Measurements from ENCODE around the gene RNF141. TPM values are rescaled to one million over a fixed set of nuclear protein-coding genes. Genes with fewer than 3 reads are reported as not detected.

The RNF141 gene
- total RNA-seq, 2 donors from 2014 or later, result 20.2 to 23.1 TPM

DNA sequence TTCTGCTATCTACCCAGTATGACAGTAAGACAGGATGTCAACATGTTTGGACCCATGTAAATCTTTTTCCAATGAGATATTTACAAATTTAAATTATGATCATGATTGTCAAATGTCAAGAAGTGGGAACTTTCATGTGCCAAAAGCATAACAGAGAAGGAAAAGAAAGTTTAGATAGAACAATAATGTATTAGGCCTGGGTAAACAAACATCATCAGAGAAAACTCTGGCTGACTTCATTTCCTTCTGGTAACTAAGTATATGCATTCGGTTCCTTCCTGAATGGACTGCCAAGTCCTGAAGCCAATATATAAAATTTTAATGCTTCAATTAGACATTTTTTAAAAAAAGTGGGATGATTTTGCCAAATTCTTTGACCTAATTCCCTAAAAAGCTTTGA lies 16.5 kb downstream of the RNF141 start:
- no peak for TF ChIP-seq POLR2A (IDR thresholded peaks at IDR 0.05)
- TF ChIP-seq, protein P1, sequence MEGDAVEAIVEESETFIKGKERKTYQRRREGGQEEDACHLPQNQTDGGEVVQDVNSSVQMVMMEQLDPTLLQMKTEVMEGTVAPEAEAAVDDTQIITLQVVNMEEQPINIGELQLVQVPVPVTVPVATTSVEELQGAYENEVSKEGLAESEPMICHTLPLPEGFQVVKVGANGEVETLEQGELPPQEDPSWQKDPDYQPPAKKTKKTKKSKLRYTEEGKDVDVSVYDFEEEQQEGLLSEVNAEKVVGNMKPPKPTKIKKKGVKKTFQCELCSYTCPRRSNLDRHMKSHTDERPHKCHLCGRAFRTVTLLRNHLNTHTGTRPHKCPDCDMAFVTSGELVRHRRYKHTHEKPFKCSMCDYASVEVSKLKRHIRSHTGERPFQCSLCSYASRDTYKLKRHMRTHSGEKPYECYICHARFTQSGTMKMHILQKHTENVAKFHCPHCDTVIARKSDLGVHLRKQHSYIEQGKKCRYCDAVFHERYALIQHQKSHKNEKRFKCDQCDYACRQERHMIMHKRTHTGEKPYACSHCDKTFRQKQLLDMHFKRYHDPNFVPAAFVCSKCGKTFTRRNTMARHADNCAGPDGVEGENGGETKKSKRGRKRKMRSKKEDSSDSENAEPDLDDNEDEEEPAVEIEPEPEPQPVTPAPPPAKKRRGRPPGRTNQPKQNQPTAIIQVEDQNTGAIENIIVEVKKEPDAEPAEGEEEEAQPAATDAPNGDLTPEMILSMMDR (IDR thresholded peaks at IDR 0.05), result no peak
- Histone ChIP-seq H3K27ac (no peak overlapping the region), H3K27me3 (no peaks in the 10 kb centered on the region), H3K4me3 (no peak overlapping the region), H3K36me3 (replicated peaks in 1 of 2; ENCODE audit: insufficient read depth in 1 of 2, low read depth in 2 of 2) (peaks cover 0 to 11% of the 10 kb centered on the region in 2 donors), H3K4me1 (no peaks in the 10 kb centered on the region), H3K9me3 (no peaks in the 10 kb centered on the region)
- DNase-seq (no peak), ATAC-seq (no peak)
- intact Hi-C loops (cut with DNase I), result no loop called here
- WGBS, 2 donors, result 65 to 78% methylated on average over 1 of the region's 1 CpG

DNA sequence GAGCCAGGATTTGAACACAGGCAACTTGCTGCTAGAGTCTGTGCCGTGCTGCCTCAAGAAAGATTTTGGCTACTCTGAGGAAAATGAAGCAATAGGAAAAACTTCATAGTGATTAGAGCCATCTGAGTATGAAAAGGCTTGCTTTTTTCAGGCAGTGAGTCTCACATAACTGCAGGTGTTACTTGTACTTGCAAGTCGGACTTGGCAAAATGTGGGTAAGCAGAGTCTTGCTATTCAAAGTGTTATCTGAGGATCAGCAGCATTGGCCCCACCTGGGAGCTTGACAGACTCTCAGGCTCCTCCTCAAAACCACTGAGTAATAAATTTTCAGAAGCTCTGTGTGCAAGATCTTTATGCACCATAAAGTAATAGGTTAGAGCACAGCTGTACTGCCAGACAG lies 18.1 kb downstream of the RNF141 start:
- Histone ChIP-seq H3K4me3 (no peak overlapping the region), H3K36me3 (replicated peaks in 1 of 2; ENCODE audit: insufficient read depth in 1 of 2, low read depth in 2 of 2) (peaks cover 0 to 8% of the 10 kb centered on the region in 2 donors), H3K9me3 (no peaks in the 10 kb centered on the region), H3K27ac (no peak overlapping the region), H3K4me1 (no peaks in the 10 kb centered on the region), H3K27me3 (no peaks in the 10 kb centered on the region)
- intact Hi-C loops (cut with DNase I), result no loop called here
- TF ChIP-seq, protein P1 (IDR thresholded peaks at IDR 0.05), result no peak
- no peak for TF ChIP-seq POLR2A (IDR thresholded peaks at IDR 0.05)
- DNase-seq, result no peak
- 78 to 80% methylated on average over 2 of the region's 2 CpGs for WGBS, 2 donors
- no peak for ATAC-seq

DNA sequence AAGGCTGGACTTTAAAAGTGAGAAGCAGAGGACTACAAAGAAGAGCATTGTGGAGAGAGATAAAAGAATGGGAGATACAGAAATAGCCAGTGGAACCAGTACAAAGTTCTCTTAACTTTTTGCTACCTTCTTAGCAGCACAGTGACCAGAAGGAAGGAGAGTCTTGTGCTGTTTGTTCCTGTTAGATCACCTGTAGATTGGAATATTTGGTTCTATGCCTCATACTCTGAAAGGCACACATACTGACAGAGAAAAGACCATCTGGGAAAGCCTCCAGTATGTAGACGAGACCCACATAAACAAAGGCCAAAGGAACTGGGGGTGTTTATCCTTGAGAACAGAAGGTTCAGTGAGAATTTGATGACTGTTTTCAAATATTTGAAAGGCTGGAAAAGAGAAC lies 18.7 kb downstream of the RNF141 start:
- WGBS, 2 donors, result 63 to 74% methylated on average over 1 of the region's 1 CpG
- H3K27me3 ChIP-seq, result no peaks in the 10 kb centered on the region
- H3K4me3 ChIP-seq, result no peak overlapping the region
- no peaks in the 10 kb centered on the region for H3K9me3 ChIP-seq
- TF ChIP-seq POLR2A (IDR thresholded peaks at IDR 0.05), result no peak
- TF ChIP-seq, protein P1 (IDR thresholded peaks at IDR 0.05), result no peak
- no peaks in the 10 kb centered on the region for H3K4me1 ChIP-seq
- intact Hi-C loops (cut with DNase I), result no loop called here
- no peak overlapping the region for H3K27ac ChIP-seq
- no peak for DNase-seq
- ATAC-seq, result no peak
- peaks cover 0 to 8% of the 10 kb centered on the region in 2 donors for H3K36me3 ChIP-seq (replicated peaks in 1 of 2; ENCODE audit: insufficient read depth in 1 of 2, low read depth in 2 of 2)

DNA sequence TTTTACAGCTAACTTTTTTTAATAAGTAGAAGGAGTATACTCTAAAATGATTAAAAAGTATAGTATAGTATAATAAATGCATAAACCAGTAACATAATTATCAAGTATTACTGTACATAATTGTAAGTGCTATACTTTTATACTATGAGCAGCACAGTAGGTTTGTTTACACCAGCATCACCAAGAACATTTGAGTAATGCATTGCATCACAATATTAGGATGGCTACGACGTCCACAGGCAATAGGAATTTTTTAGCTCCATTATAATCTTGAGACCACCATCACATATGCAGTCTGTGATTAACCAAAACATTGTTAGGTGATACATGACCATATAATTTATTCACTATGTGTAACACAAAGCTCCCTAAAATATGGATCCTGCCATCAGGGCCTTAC lies 20.4 kb downstream of the RNF141 start:
- intact Hi-C loops (cut with DNase I), result no loop called here
- H3K27ac ChIP-seq, result no peak overlapping the region
- no peak for ATAC-seq
- H3K4me1 ChIP-seq, result no peaks in the 10 kb centered on the region
- DNase-seq, result no peak
- 88 to 96% methylated on average over 2 of the region's 2 CpGs for WGBS, 2 donors
- H3K9me3 ChIP-seq, result no peaks in the 10 kb centered on the region
- no peaks in the 10 kb centered on the region for H3K27me3 ChIP-seq
- no peak overlapping the region for H3K4me3 ChIP-seq
- H3K36me3 ChIP-seq (replicated peaks in 1 of 2; ENCODE audit: insufficient read depth in 1 of 2, low read depth in 2 of 2), result peaks cover 0 to 8% of the 10 kb centered on the region in 2 donors
- TF ChIP-seq POLR2A (IDR thresholded peaks at IDR 0.05), result no peak
- TF ChIP-seq, protein P1 (IDR thresholded peaks at IDR 0.05), result no peak

DNA sequence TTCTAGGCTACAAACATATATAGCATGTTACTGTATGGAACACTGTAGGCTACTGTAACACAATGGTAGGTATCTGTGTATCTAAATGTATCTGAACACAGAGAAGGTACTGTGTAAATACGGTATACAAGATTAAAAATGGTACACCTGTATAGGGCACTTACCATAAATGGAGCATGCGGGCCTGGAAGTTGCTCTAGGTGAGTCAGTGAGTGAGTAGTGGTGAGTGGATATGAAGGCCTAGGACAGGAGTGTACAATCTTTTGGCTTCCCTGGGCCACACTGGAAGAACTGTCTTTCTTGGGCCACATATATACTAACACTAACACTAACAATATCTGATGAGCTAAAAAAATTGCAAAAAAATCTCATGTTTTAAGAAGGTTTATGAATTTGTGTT lies 21.4 kb downstream of the RNF141 start:
- no peak overlapping the region for H3K4me3 ChIP-seq
- 84 to 98% methylated on average over 2 of the region's 2 CpGs for WGBS, 2 donors
- peaks cover 0 to 6% of the 10 kb centered on the region in 2 donors for H3K36me3 ChIP-seq (replicated peaks in 1 of 2; ENCODE audit: insufficient read depth in 1 of 2, low read depth in 2 of 2)
- H3K27me3 ChIP-seq, result no peaks in the 10 kb centered on the region
- H3K4me1 ChIP-seq, result no peaks in the 10 kb centered on the region
- no peak for TF ChIP-seq POLR2A (IDR thresholded peaks at IDR 0.05)
- TF ChIP-seq, protein P1 (IDR thresholded peaks at IDR 0.05), result no peak
- DNase-seq (no peak), ATAC-seq (no peak)
- intact Hi-C loops (cut with DNase I), result no loop called here
- H3K9me3 ChIP-seq, result no peaks in the 10 kb centered on the region
- H3K27ac ChIP-seq, result no peak overlapping the region
